ENCODE data around the gene DIO2.

Gene DIO2

DNA sequence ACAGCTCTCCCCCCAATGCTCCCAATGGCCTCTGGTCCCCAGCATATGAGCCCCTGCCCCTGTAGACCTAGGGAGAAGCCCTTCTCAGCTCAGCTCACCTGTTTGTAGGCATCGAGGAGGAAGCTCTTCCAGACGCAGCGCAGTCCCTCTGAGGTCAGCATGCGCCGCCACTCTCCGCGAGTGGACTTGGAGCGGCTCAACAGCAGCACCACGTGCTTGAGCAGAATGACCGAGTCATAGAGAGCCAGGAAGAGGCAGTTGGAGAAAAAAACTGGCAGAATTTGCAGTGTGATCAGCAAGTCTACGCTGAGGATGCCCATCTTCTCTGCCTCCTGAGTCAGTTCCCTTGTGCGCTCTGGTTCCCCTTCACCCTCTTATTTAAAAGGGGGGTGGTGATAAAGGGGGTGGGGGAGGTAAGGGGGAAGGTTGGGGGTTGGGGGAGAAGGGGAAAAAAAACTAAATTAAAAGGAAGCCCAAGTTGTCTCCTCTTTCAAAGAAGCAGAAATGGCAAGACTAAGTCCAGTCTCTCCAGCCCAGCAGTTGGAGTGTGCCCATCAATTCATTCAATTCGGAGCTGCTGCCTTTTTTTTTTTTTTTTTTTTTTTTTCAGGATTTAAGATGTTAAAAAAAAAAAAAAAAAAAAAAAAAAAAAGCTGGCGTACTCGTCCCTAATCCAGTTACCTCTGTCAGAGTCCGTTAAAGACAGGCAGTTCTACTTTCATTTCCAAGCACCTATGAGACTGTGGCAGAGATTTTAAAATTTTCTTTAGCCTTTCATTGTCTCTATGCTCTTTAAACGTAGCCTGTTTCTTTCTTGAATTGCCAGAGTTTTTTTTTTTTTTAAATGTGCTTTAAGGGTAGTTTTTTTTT, at the start of gene DIO2:
Gene DIO2 (minus strand): TSS at position 352 of the 870 bp plus-strand sequence. CDS start 32 bp downstream, at position 320.
- in situ Hi-C loops (cut with MboI; ENCODE audit: low sequenced_read_pairs), result no loop called here

DNA sequence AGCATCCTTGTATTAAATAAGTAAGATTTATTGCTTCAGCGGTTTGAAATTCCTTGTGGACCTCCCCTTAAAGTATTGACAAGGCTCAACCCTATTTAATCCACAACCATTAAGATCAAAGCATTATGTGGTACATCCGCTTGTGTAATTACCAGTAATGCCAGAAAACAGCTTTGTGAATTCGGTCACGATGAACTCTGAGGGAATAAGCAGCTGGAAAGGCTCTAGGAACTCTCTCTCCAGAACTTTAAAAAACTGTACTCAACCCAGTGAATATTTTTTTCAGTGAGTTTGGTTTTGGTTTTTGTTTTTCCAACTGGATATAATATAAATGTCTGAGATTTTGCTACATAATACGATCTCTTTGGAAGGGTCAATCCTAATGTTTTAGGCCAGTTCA, 49.3 kb upstream of the DIO2 start:
- in situ Hi-C loops (cut with MboI; ENCODE audit: low sequenced_read_pairs), result no loop called here

DNA sequence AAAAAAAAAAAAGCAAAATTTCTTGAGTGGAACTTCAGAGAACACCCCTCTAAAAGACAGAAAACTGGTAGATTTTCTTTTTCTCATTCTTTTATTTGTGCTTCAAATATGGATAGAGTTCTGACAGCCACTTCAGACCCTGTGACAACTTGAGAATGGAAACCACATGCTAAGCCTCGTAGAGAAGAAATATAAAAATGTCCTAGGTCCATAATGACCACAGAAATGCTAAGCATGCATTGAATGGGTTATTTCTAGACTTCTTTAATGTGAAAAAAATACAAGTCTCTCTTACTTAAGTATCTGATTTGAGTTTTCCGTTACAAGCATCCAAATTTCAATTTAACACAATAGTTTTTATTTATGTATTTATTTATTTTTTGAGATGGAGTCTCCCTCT, 28.3 kb upstream of the DIO2 start:
- in situ Hi-C loops (cut with MboI; ENCODE audit: low sequenced_read_pairs), result no loop called here

DNA sequence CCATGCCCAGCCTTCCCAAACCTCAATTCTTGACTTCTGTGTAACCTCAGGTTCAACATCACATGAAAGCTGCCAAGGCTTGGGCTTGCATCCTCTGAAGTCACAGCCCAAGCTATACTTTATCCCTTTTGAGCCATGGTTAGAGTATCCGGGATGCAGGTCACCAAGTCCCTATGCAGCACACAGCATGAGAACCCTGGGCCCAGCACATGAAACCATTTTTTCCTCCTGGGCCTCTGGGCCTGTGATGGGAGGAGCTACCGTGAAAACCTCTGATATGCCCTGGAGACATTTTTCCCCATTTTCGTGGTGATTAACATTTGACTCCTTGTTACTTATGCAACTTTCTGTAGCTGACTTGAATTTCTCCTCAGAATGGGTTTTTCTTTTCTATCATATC, 25.8 kb upstream of the DIO2 start:
- in situ Hi-C loops (cut with MboI; ENCODE audit: low sequenced_read_pairs), result no loop called here

DNA sequence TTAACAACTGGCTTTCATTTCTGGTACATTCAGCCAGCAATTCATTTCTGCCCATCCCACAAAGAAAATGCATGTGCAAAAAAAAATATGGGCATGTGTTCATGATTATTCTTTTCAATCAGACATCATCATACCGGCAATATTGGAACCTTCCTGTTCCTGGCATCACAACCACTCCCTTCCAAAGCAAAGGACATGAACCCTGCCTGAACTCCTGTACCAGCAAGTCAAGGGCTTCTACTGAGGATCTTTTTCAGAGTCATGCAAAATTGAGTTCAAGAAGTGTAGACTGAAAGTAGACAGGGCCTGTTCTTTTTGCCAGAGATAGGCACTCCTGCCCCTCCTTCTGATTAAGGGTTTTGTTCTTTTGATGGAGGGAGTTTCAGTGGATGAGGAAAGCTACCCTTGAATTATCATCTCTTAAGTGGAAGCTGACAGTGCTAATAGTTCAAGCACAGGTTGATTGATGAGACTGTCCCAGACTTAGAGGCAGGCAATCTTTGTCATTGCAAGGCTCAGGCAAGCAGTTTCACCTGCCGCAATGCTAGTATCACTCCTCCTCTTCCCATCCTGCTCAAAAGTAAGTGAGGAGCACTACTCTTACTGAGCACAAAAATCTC, 22.3 kb upstream of the DIO2 start:
- in situ Hi-C loops (cut with MboI; ENCODE audit: low sequenced_read_pairs), result no loop called here

DNA sequence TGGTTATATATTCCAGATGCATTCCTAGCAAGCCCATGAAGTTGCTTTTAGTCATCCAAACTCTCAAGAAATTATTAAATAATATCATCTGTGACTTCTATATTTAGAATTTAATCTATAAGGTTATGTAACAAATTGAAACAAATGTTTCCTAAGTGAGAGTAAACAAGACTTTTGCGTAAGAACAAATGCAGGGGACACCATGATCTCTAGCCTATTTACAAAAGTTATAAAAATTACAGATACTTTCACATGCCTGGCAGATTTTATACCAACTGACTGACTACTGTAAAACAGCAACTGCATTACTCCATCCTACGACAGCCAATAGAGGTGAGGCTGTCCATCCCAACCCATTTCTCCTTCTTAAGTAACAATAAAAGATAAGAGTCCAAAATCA, 20.4 kb upstream of the DIO2 start:
- in situ Hi-C loops (cut with MboI; ENCODE audit: low sequenced_read_pairs), result no loop called here

DNA sequence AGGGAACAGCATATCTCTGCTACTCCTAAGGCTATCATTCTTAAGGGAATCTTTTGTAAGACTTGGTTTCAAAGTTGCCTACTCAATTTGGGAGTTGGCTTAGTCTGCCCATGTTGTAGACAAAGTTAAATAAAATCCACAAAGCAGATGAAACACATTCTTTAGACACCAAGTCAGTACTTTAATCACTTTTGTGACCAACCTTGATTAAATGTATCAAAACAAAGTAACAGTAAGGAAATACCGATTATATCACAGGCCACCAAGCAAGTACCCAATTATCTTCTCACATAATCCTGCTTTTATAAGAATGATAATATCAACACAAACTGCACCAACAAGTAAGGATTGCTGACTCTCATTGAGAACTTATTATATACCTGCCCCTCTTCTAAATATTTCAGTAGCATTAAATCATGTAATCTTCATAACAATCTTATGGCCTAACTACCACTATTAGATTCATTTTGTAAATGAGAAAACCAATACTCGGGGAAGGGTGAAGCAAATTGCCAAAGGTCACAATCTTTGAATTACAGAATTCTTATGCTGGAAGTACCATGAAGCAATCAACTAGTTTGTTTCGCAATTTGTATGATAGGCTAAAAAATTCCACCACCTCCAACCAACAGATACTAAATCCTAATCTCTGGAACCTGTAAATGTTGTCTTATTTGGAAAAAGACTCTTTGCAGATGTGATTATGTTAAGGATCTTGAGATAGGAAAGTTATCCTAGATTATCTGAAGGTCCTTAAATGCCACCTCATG, 12.6 kb upstream of the DIO2 start:
- in situ Hi-C loops (cut with MboI; ENCODE audit: low sequenced_read_pairs), result no loop called here

DNA sequence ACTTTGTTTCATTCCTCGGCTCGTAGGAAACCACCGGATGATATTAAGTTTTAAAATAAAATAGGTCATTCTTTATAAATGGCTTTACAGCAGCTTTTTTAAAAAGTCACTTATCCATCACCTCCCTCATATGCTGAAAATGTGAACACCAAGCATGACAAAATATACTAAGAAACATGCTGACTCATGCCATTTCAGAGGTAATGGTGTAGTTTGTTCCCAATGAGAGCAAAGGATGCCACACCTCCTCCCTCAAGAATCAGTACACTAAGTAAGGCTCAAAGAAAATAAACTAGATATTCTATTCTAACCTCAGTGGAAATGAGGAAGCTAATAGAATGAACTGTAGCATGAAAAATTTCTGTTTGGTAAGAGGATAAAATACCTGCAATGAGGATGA, 5.5 kb upstream of the DIO2 start:
- in situ Hi-C loops (cut with MboI; ENCODE audit: low sequenced_read_pairs), result no loop called here

DNA sequence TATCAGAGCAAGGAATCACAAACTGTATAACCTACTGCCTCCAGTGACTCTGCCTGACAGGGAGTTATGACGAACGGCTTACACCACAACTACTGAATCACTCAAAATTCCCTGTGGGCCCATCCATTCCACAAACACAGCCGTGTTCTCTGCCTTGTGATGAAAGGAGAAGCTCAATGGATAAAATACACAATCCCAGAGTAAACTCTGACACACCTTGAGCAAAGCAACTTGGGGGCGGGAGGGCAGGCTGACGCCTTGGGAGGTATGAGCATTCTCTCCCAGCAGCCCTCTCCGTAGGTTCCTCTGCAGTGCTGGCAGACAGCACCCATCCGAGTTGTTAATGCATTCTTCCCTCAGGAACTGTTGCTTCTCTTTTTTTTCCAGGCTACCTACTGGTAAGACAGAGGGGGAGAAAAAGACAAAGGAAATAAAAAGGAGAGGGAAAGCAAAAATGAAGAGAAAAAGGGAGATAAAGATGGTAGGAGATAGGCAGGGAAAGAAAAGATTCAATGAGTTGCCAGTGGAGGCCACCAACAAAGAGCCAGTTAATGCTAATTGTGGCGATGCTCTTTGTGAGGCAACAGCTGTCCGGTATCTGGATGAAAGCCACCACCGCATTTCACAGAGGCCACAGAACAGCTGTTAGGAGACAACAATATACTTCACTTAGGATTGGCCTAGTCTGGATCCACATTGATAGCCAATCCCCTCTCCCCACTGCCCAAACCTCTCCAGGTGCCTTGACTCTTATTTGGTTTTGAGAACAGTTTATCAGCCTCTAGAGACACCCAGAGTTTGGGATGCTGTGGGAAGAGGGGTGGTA, 4.7 kb upstream of the DIO2 start:
- in situ Hi-C loops (cut with MboI; ENCODE audit: low sequenced_read_pairs), result no loop called here

DNA sequence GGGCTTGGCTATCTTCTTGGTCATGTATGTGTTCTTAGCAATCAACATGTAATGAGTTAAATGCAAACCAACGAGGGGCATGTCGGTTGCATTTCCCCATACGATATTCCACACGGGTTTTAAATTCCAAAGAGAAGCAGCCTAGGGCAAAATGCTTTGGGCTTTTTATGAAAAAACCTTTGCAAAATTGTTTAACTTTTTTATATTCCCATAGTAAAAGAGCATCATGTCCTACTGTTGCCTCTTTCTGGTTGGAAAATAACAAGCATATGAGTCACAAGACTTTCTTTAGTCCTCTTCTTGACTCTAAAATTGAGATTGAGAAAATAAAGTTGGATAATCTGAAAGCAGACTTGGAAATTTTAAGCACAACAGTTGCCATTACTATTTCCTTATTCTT, 3.8 kb upstream of the DIO2 start:
- in situ Hi-C loops (cut with MboI; ENCODE audit: low sequenced_read_pairs), result no loop called here

DNA sequence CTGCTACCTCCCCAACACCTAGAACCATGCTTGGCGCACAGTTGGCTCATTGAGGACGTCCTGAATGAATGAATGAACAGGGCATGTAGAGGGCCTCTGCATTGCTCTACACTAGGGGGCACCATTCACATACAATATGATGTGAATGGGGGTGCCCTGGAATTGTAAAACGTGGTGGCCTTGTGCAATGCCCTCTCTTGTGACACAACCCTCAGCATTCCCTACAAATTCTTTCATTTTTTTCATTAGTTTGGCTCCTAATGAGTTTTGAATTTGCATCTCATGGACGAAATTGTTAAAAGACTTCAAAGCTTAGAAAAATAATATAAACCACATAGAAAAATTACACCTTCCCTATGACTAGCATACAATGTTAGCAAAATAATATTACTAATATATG, 2.3 kb upstream of the DIO2 start:
- in situ Hi-C loops (cut with MboI; ENCODE audit: low sequenced_read_pairs), result no loop called here

DNA sequence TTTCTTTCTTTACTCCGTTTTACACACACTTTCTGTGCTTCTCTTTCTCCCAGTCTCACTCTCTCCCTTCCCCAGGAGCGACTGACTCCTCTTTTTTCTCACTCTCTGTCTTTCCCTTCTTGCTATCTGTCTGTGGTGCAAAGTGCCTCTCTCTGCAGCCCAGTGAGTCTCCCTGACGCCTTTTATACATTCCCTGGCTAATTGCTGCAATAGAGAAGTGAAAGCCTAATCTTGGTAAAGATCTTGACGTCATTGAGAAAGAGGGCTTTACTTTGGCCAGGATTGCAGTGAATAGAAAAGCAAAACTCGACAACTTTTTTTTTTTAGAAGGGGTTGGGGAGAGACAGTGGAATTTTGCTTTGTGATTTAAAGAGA, 706 bp upstream of the DIO2 start:
- in situ Hi-C loops (cut with MboI; ENCODE audit: low sequenced_read_pairs), result no loop called here

DNA sequence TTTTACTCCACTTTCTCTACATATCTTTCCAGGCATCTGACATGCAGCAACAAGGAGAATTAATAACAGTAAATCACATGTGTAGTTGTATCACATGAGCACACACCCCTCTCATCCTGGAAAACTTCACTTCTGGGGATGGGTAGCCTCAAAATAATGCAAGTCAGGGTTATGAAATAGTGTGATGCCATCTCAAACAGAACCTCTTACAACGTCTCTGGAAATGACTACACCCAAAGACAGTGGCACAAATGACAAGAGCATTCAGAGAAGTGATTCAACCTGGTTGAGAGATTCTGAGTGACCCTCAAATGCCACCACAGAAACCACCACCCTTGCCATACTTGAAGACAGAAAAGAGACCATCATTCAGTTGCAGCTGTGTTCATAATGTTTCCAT, 2.8 kb downstream of the DIO2 start:
- in situ Hi-C loops (cut with MboI; ENCODE audit: low sequenced_read_pairs), result no loop called here

DNA sequence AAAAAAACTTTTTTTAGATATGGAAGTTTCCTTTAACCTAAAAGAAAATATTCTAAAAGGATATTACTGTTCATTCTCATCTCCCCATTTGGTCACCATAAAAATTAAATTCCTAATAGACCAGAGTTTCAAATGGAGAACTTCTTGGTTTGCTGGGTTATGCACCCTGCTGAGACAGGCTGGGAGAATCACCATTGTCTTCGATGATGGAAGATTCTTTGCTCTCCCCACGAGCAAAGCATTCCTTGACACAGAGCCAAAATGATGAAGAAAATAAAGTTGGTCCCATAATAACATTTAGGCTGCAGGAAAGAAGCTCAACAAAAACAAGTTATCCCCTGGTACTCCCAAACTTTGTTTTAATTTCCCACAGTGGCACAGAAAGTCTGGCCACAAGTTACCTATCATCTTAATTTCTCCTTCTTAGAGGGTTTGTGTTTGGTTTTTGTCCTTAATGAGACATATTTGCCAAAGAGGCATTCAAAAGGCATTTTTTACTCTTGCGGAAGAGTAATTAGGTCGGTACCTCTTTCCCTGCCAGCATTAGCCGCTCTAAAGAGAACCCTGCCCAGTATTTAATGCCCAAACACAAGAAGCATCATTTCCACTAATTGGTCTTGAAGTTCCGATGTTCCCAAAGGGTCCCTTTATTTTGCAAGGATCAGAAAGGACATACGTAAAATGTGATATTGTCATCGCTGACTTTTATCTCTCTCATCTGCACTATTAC, 4.8 kb downstream of the DIO2 start:
- in situ Hi-C loops (cut with MboI; ENCODE audit: low sequenced_read_pairs), result no loop called here

DNA sequence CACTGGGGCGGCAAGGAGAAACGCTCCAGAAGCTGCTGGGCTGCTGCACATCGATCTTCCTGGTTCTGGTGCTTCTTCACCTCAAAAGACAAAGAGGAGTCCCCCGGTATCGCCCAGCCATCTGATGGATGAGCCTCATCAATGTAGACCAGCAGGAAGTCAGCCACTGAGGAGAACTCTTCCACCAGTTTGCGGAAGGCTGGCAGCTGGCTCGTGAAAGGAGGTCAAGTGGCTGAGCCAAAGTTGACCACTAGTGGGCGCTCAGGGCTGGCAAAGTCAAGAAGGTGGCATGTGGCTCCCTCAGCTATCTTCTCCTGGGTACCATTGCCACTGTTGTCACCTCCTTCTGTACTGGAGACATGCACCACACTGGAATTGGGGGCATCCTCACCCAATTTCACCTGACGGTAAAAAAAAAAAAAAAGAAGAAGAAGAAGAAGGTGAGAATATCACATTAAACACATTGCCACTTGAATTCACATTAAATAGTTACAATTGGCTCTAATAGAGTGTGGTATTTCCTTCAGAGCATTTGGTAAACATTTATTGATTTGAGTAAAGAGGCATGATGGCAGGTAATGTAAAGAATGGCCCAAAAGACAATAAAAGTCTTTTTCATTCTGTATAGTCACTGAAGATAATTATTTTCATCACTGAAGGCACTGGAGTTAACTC, 8.3 kb downstream of the DIO2 start:
- in situ Hi-C loops (cut with MboI; ENCODE audit: low sequenced_read_pairs), result no loop called here

DNA sequence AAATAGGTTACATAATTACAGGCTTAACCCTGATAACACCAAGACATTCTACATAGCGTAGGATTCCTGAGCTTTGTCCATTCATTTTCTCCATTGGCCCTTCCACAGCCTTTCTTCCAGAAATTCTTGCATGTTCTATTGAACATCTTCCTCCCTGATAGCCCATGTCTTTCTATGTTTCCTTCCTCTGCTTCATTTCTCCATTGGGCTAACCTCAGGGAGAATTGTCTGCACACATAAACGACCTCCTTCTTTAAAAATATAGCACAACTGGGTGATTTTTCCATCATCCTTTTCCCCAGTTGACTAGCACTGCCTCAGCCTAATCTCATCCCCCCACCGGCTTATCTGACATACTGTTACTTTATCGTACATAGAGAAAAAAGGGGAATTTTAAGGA, 11.2 kb downstream of the DIO2 start:
- in situ Hi-C loops (cut with MboI; ENCODE audit: low sequenced_read_pairs), result no loop called here

DNA sequence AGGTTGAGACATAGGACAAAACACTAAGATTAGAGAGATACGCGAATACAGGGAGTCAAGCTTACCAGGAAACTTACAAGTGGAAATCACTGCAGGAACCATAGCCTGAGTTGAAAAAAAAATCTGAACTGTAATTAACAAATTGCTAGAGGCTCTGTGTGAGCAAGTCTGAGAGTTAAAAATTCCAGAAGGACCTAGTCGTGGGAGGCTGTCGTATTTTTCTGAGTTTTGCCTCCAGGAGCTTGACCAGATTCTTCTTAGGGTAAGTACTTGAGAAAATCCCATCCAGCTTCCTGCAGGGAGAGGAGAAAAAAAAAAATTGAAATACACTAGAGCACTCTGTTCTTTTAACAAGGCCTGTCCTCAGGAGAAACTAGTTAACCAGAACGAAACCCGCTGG, 22.7 kb downstream of the DIO2 start:
- in situ Hi-C loops (cut with MboI; ENCODE audit: low sequenced_read_pairs), result no loop called here

DNA sequence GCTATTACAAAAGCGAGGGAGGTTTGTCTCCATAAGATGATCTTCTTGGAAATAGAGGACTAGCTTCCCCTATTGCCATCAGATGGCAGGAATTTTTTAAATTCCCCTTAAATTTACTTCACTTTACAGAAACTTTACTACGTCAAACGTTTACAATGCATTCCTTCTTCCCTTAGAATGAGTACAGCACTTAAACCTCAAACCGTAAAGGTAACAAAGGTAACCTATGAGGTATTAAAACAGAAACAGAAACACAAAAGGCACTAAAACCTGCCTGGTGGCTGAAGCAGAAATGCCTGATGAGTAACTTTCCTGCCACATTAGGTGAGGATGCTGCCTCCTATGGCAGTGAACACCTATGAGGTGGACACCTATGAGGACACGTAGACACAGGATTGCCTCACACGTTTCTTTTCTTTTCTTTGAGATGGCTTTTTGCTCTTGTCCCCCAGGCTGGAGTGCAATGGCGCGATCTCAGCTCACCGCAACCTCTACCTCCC, 25.0 kb downstream of the DIO2 start:
- in situ Hi-C loops (cut with MboI; ENCODE audit: low sequenced_read_pairs), result no loop called here

DNA sequence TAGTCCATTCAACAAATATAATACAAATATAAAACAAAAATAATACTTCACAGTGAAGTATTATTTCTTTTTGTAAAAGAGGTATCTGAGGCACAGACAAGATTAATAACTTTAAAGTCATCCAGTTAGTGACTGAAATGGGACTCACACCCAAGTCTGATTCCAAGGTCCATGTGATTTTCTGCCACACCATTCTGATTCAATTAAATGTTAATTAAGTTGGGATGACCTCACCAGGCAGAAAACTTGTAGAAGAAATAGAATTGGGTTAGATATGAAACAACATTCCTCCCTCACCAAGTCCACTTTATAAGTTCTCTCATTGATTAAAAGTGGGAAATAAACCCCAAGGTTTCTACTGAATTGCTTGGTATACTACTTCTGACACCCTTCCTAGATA, 34.4 kb downstream of the DIO2 start:
- in situ Hi-C loops (cut with MboI; ENCODE audit: low sequenced_read_pairs), result no loop called here
